DOHH2 (cell line): ENCODE data around the gene ZNRD2.

Source experiments
- CTCF ChIP-seq: fragments of 200-600 bp; sonication (generic); IDR thresholded peaks from one replicate; pipeline ENCODE4 v1.5.1; 2014; ENCODE audit warnings: antibody characterized with exemption, mild to moderate bottlenecking, low read depth, low read length; ENCODE audit not compliant: poor library complexity, severe bottlenecking
- EZH2phosphoT487 ChIP-seq: fragments of 200-600 bp; sonication (generic); IDR thresholded peaks from 2 replicates; pipeline ENCODE4 v1.6.1; 2017; ENCODE audit warnings: borderline replicate concordance, mild to moderate bottlenecking, antibody characterized with exemption, low read length, moderate library complexity, mixed read lengths

- TF ChIP-seq CTCF, result peak; percentile 40
- no peak for TF ChIP-seq EZH2phosphoT487
Observed at GRCh38 chr11:65571940-65572339, 1.7 kb downstream of the ZNRD2 start.
